ENCODE measurements around the gene TWF2.

Gene TWF2

DNA sequence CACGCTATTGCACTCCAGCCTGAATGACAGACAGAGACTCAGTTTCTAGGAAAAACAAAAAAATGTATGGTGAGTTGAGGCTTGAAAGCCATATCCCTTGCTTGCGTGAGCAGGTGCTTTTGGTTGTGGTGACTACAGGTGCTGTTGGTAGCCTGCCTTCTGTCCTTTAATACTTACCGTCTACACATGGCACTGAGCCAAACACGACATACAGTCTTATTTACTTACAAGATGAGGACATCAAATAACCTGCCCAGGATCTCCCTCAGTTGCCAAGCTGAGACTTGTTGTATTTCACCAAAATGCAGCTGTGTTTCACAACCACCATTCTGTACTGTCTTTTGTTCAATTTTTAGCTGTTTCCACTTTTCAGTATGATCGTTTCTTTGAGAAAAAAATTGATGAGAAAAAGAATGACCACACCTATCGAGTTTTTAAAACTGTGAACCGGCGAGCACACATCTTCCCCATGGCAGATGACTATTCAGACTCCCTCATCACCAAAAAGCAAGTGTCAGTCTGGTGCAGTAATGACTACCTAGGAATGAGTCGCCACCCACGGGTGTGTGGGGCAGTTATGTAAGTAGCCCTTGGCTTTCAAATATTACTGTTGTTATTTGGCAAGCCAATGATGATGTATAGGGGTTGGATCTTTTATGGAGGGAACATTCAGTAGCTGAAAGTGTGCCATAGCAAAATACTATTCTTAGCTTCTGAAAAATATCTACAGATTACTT lies 34.5 kb downstream of the TWF2 start:
- no peak for ATAC-seq (replicated peaks)
- no peak overlapping the region for H3K27ac Mint-ChIP-seq
- no peaks in the 10 kb centered on the region for H3K9me3 Mint-ChIP-seq
- no peak for DNase-seq
- no peak overlapping the region for H3K4me3 Mint-ChIP-seq
- H3K4me1 Mint-ChIP-seq = peaks cover 16 to 24% of the 10 kb centered on the region in 2 donors
- peaks cover 44 to 57% of the 10 kb centered on the region in 2 donors for H3K36me3 Mint-ChIP-seq
- no peaks in the 10 kb centered on the region for H3K27me3 Mint-ChIP-seq

- Mint-ChIP-seq H3K27ac (no peak overlapping the region), H3K36me3 (peaks cover 39 to 53% of the 10 kb centered on the region in 2 donors), H3K4me3 (no peak overlapping the region), H3K4me1 (peaks cover 21 to 32% of the 10 kb centered on the region in 2 donors), H3K27me3 (no peaks in the 10 kb centered on the region), H3K9me3 (no peaks in the 10 kb centered on the region)
- ATAC-seq (replicated peaks) = no peak
- DNase-seq = no peak
Observed at GRCh38 chr3:52203701-52204100, 35.3 kb downstream of the TWF2 start.

DNA sequence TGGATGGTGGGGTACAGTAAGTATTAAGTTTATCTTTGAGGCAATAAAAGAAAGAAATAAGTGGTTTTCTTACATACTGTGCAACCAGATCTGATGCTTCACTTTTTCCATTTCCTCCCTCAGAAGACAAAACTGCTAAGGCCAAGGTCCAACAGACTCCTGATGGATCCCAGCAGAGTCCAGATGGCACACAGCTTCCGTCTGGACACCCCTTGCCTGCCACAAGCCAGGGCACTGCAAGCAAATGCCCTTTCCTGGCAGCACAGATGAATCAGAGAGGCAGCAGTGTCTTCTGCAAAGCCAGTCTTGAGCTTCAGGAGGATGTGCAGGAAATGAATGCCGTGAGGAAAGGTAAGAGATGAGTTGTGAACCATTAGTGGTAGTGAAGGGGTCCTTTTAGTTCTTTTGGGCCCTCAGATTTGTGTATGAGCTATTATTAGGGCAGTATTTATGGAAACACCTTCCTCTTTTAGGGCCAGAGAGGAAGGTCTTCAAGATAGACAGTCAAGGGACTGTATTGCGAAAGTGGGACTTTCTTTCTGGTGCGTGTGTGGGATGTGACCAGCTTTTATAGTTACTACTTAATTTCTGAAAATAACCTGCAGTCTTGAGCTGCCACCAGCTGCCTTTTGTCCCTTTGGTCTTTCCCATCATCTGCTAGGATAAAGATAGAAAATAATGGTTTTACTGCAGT lies 36.4 kb downstream of the TWF2 start:
- Mint-ChIP-seq H3K9me3 (no peaks in the 10 kb centered on the region), H3K4me1 (peaks cover 25 to 40% of the 10 kb centered on the region in 2 donors), H3K36me3 (peaks cover 31 to 49% of the 10 kb centered on the region in 2 donors), H3K4me3 (peak overlapping the region in 1 of 2 donors; percentile 2), H3K27ac (peak overlapping the region; percentile 2), H3K27me3 (no peaks in the 10 kb centered on the region)
- DNase-seq (no peak), ATAC-seq (replicated peaks) (no peak)

GRCh38 chr3:52200981-52201679 lies 37.8 kb downstream of the TWF2 start:
- no peak overlapping the region for H3K4me3 Mint-ChIP-seq
- no peak for ATAC-seq (replicated peaks)
- H3K36me3 Mint-ChIP-seq = peaks cover 20 to 39% of the 10 kb centered on the region in 2 donors
- H3K27me3 Mint-ChIP-seq = no peaks in the 10 kb centered on the region
- DNase-seq = no peak
- H3K9me3 Mint-ChIP-seq = no peaks in the 10 kb centered on the region
- no peak overlapping the region for H3K27ac Mint-ChIP-seq
- peaks cover 31 to 50% of the 10 kb centered on the region in 2 donors for H3K4me1 Mint-ChIP-seq

- peaks cover 12 to 34% of the 10 kb centered on the region in 2 donors for H3K36me3 Mint-ChIP-seq
- H3K4me1 Mint-ChIP-seq = peaks cover 33 to 50% of the 10 kb centered on the region in 2 donors
- peak overlapping the region; percentile 91 to 100 for H3K4me3 Mint-ChIP-seq
- ATAC-seq (replicated peaks) (no peak), DNase-seq (no peak)
- H3K9me3 Mint-ChIP-seq = no peaks in the 10 kb centered on the region
- H3K27ac Mint-ChIP-seq = peak overlapping the region; percentile 99
- no peaks in the 10 kb centered on the region for H3K27me3 Mint-ChIP-seq
Observed at GRCh38 chr3:52198643-52199608, 40.0 kb downstream of the TWF2 start.

GRCh38 chr3:52197842-52198625 lies 40.9 kb downstream of the TWF2 start, which contains the start of gene ALAS1:
TSS of gene ALAS1 (plus strand) at chr3:52198160. CDS start at chr3:52199242, 1,082 bp downstream.
- Mint-ChIP-seq H3K36me3 (peaks cover 5 to 26% of the 10 kb centered on the region in 2 donors), H3K4me3 (peak within 1 kb of the TSS; percentile 91 to 100), H3K9me3 (no peaks in the 10 kb centered on the region), H3K27me3 (no peaks in the 10 kb centered on the region), H3K27ac (peak within 1 kb of the TSS; percentile 99), H3K4me1 (peaks cover 33 to 45% of the 10 kb centered on the region in 2 donors)
- peak; percentile 87 to 94 for ATAC-seq (replicated peaks)
- peak; percentile 91 for DNase-seq

- Mint-ChIP-seq H3K4me1 (peaks cover 31 to 39% of the 10 kb centered on the region in 2 donors), H3K27me3 (no peaks in the 10 kb centered on the region)
- ATAC-seq (replicated peaks) = peak; percentile 1
Observed at GRCh38 chr3:52197499-52197841, 41.5 kb downstream of the TWF2 start.

GRCh38 chr3:52196977-52197376 lies 42.0 kb downstream of the TWF2 start:
- Mint-ChIP-seq H3K27ac (no peak overlapping the region), H3K4me3 (no peak overlapping the region), H3K36me3 (peaks cover 4 to 21% of the 10 kb centered on the region in 2 donors), H3K27me3 (no peaks in the 10 kb centered on the region), H3K9me3 (no peaks in the 10 kb centered on the region), H3K4me1 (peaks cover 27 to 34% of the 10 kb centered on the region in 2 donors)
- DNase-seq = no peak
- ATAC-seq (replicated peaks) = no peak

More at GRCh38 chr3:52197499-52197841, 41.5 kb downstream of the TWF2 start:
- Mint-ChIP-seq H3K4me3 (peak overlapping the region; percentile 91 to 100), H3K27ac (peak overlapping the region; percentile 99), H3K36me3 (peaks cover 4 to 23% of the 10 kb centered on the region in 2 donors), H3K9me3 (no peaks in the 10 kb centered on the region)
- DNase-seq = no peak

DNA sequence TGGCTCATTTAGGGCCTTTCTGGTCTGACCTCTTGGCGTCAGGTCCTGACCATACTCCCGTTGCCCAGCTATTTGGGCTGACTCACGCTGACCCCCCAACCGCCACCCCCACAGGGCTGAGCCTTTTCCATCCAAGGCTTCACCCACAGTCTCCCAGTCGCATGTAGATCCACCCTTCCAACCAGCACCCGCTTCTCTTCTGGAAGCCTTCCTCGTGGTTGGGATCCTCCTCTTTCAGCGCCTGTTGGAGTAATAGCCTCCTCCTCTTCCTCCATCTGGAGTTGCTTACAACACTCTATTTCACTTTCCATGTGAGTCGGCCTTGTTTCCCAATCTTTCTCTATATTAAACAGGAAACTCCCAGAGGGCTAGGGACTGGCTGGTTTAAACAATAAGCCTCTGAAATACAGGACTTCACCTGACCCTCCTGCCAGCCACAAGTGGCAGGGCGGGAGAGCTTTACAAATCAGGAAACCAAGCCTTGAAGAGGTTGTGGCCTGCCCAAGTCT lies 43.1 kb downstream of the TWF2 start:
- ATAC-seq (replicated peaks) (no peak), DNase-seq (no peak)
- H3K9me3 Mint-ChIP-seq = no peaks in the 10 kb centered on the region
- no peak overlapping the region for H3K27ac Mint-ChIP-seq
- H3K36me3 Mint-ChIP-seq = peaks cover 4 to 13% of the 10 kb centered on the region in 2 donors
- no peak overlapping the region for H3K4me3 Mint-ChIP-seq
- H3K27me3 Mint-ChIP-seq = no peaks in the 10 kb centered on the region
- peaks cover 21 to 25% of the 10 kb centered on the region in 2 donors for H3K4me1 Mint-ChIP-seq

DNA sequence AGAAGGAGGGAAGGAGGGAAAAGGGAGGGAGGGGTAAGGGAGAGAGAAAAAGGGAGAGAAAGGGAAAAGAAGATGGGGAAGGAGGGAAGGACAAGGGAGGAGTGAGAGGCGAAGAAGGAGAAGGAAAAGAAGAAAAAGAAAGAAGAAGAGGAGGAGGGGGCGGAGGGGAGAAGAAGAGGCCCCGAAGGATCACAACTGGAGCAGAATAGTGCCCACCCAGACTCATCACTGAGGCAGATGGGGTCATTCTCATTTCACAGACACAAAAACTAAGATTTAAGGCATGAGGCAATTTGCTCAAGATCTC lies 43.7 kb downstream of the TWF2 start:
- ATAC-seq (replicated peaks) (no peak), DNase-seq (no peak)
- no peaks in the 10 kb centered on the region for H3K27me3 Mint-ChIP-seq
- no peaks in the 10 kb centered on the region for H3K9me3 Mint-ChIP-seq
- peaks cover 2 to 10% of the 10 kb centered on the region in 2 donors for H3K36me3 Mint-ChIP-seq
- peaks cover 21 to 25% of the 10 kb centered on the region in 2 donors for H3K4me1 Mint-ChIP-seq
- no peak overlapping the region for H3K4me3 Mint-ChIP-seq
- no peak overlapping the region for H3K27ac Mint-ChIP-seq

DNA sequence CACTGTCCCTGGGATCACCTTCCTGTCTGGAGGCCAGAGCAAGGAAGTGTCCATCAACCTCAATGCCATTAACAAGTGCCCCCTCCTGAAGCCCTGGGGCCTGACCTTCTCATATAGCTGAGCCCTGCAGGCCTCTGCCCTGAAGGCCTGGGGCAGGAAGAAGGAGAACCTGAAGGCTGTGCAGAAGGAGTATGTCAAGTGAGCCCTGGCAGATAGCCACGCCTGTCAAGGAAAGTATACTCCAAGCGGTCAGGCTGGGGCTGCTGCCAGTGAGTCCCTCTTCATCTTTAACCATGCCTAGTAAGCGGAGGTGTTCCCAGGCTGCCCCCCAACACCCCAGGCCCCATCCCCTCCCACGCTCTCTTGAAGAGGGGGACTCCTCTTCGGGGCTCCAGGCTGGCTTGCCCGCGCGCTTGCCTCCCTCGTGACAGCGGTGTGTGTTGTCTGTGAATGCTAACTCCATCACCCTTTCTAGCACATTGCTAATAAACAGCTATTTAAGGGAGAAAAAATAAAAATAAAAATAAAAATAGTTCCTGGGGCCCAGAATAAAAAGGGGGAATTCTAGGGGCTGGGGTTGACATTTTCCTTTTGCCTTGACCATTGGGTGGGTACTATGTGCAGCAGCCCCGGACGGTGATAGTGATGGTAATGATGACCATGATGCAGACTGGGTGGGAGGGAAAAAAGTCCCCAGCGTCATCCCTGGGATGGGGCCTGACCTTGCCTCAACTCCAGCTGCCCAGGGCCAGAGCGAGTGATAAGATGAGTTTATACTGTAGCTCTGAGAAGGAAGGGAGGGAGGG lies 44.3 kb downstream of the TWF2 start:
- H3K9me3 Mint-ChIP-seq = no peaks in the 10 kb centered on the region
- H3K27me3 Mint-ChIP-seq = no peaks in the 10 kb centered on the region
- H3K27ac Mint-ChIP-seq = no peak overlapping the region
- H3K4me3 Mint-ChIP-seq = no peak overlapping the region
- no peak for DNase-seq
- H3K4me1 Mint-ChIP-seq = peaks cover 20 to 25% of the 10 kb centered on the region in 2 donors
- ATAC-seq (replicated peaks) = no peak
- peaks cover 0 to 7% of the 10 kb centered on the region in 2 donors for H3K36me3 Mint-ChIP-seq

GRCh38 chr3:52193065-52193464 lies 45.9 kb downstream of the TWF2 start:
- H3K4me1 Mint-ChIP-seq = peaks cover 17 to 21% of the 10 kb centered on the region in 2 donors
- H3K9me3 Mint-ChIP-seq = no peaks in the 10 kb centered on the region
- H3K27ac Mint-ChIP-seq = no peak overlapping the region
- no peak for ATAC-seq (replicated peaks)
- H3K36me3 Mint-ChIP-seq = no peaks in the 10 kb centered on the region
- no peaks in the 10 kb centered on the region for H3K27me3 Mint-ChIP-seq
- no peak overlapping the region for H3K4me3 Mint-ChIP-seq
- DNase-seq = no peak

Measured in stimulated activated naive B cell treated with anti-CD40 and anti-IgM and Interleukin-4, amounts not matched to agents 10 μg/mL and 1 μg/mL and 100 μg/mL, for 72 hours (primary cell).